GM18867 (cell line): ENCODE measurements around the gene ACAA1.
"Not testable (repeated sequence)": the region's sequence is repeated elsewhere in the genome, so short reads cannot be mapped to it uniquely, and the experiment has no call there.

Source experiments
- ATAC-seq: cut with Tn5 transposase; IDR thresholded peaks from one replicate; pipeline ENCODE4 v1.9.1; 2021; ENCODE audit warnings: mild to moderate bottlenecking, moderate library complexity; ENCODE audit not compliant: unreplicated experiment

Gene ACAA1

DNA sequence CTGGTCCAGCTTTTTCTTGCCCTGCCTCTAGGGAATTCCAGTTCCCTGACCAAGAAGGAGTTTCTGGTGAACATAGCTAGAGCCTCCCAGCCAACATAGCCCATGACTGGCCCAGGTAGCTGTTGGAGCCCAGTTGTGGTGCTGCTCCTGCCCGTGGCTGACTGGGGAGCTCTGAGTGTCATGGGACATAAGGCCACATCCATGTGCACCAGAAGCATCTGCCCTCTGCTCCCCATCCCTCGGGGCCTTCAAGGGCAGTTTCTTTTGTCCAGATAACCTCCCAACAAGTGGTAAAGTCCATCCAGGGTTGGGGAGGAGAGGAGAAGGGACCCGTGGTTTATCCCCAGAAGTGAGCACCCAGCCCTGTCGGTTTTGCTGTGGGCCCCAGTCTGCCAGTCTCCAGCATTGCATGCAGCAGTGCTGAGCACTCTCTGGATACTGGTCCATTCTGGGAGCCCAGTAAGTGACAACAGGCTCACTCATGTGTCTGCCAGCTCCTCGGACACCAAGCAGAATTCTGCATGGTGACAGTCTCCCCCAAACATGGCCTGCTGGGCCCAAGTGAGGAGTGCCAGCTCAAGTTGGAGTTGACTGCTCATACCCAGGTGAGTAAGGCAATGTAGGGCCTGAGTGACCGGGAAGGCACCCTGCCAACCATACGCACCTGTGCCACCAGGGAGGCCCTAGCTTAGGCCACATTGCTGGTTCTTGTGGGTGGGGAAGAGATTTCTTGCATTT lies 28.8 kb downstream of the ACAA1 start:
- ATAC-seq: no peak

DNA sequence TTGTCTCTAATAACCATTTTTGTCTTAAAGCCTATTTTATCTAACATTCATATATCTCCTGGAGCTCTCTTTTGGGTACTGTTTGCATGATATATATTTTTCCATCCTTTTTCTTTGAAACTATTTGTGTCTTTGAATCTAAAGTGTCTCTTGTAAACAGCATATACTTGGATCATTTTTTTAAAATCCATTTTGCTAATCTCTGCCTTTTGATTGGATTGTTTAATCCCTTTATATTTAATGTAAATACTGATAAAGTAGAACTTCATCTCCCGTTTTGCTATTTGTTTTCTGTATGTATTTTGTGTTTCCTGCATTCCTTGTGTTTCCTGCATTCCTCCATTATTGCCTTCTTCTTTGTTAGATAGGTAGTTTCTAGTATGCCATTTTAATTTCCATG lies 31.4 kb downstream of the ACAA1 start:
- no peak for ATAC-seq

- no peak for ATAC-seq
Measured at GRCh38 chr3:38102444-38102814, 34.5 kb downstream of the ACAA1 start.

DNA sequence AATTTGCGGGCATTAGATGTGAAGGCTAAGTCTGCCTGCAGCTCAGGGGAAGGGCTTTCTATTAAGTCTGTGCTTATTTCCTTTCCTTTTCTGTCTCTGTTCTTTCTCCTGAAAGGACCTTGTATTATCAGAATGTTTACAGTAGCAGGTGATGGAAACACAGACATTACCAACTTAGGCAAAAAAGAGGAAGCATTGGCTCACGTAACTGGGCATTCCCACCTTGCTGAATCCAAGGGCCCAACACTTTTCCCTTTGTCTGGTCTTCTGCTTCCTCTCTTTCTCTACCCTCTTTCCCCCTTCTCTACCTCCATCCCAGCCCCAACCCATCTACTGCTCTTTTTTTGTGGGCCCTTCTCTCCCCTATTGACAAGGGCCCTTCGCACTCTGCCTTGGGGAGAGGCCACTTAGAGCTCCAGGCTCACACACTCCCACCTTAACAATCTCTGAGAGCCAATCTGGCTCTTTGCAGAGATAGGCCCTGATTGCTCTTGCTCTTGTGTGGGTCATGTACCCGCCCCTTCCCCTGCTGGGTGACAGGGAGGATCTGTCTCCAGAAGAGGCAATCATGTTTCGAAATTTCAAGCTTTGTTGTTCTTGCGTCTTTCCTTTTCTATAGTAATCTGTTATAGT lies 35.0 kb downstream of the ACAA1 start:
- no peak for ATAC-seq

DNA sequence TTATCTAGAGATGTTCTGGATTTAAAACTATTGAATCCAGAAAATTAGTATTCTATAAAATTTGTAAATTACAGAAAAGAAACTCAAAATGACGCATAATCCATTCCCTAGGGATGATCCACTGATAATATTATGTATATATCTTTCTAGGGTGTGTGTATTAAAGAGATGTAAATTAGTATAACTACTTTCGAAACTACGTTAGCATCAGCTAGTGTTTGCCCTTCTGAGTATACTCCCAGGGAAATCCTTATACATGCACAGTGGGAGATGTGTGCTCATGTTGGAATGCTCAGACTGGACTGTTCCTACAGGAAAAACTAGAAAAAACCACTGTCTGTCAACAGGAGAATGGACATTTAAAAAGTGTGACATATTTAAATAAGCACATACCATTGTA lies 36.4 kb downstream of the ACAA1 start:
- ATAC-seq: no peak

- ATAC-seq: no peak
Measured at GRCh38 chr3:38099518-38099917, 37.4 kb downstream of the ACAA1 start.

- ATAC-seq: no peak
Measured at GRCh38 chr3:38098376-38098723, 38.6 kb downstream of the ACAA1 start.

GRCh38 chr3:38097446-38098375 lies 39.2 kb downstream of the ACAA1 start:
- no peak for ATAC-seq

GRCh38 chr3:38095669-38096483 lies 41.1 kb downstream of the ACAA1 start:
- ATAC-seq: no peak

GRCh38 chr3:38094999-38095398 lies 41.9 kb downstream of the ACAA1 start:
- no peak for ATAC-seq

DNA sequence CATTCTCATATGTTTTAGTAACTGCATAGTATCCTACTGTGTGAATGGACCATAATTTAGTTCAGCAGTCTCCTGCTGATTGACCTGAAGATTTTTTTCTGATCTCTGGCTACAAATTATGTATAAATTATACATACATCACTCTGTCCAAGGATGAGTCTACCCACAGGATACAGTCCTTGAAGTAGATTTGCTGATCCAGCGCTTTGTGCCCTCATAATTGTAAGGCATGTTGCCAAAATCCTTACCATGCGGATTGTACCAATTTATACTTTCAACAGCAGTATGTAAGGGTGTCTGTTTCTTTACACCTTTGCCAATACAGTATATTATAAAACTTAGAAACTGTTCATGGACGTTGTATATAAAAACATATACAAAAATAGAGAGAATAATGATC lies 46.5 kb downstream of the ACAA1 start:
- ATAC-seq: no peak

- ATAC-seq: no peak
Measured at GRCh38 chr3:38089163-38089562, 47.8 kb downstream of the ACAA1 start.

- ATAC-seq: no peak
Measured at GRCh38 chr3:38088126-38089078, 48.5 kb downstream of the ACAA1 start.

GRCh38 chr3:38087278-38087677 lies 49.6 kb downstream of the ACAA1 start:
- ATAC-seq: not testable (repeated sequence)

DNA sequence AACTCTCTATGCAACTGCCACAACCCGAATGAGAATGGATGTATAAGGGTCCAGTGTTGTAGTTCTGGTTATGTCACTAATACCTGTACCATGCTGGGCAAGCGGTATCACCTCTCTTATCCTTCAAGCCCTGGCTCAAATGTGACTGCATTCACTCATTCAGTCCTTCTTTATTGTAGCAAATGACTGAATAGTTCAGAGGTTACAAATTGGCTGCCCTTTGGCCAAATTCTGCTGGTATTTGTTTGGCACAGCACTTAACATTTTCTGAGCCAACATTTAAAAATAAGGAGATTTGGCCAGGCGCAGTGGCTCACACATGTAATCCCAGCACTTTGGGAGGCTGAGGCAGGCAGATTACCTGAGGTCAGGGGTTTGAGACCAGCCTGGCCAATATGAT lies 50.4 kb downstream of the ACAA1 start:
- ATAC-seq: no peak

- ATAC-seq: no peak
Measured at GRCh38 chr3:38085943-38086324, 51.0 kb downstream of the ACAA1 start.

- no peak for ATAC-seq
Measured at GRCh38 chr3:38085311-38085942, 51.5 kb downstream of the ACAA1 start.

- no peak for ATAC-seq
Measured at GRCh38 chr3:38084334-38085310, 52.3 kb downstream of the ACAA1 start.
